ENCODE measurements around the gene CASP5. TPM values are rescaled to one million over a fixed set of nuclear protein-coding genes. Genes with fewer than 3 reads are reported as not detected.

CASP5 gene
- polyA plus RNA-seq, 2 donors = 0.11 TPM; not detected in 1

DNA sequence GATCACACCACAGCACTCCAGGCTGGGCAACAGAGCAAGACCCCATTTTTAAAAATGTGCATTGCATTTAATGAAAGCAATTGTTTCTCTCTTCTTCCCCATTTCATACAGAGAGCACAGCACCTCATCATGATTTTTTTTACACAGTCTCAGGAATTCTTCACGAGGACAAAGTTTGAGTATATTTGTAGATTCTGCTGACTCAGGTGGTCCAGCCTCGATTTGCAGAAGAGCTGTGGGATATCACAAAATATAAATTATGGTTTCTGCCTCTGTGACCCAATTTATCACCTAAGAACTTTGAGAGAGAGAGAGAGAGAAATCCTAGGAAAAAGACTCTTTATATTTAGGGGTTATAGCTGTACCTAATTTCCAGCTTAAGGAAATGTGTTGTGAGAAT is 19.8 kb downstream of the CASP5 start:
- Histone ChIP-seq H3K4me1 (ENCODE audit: control insufficient read depth in 2 of 2, insufficient read depth in 2 of 2, low read length in 1 of 2) (no peaks in the 10 kb centered on the region), H3K27me3 (ENCODE audit: control insufficient read depth in 1 of 2, insufficient read depth in 2 of 2, low read length in 2 of 2) (no peaks in the 10 kb centered on the region), H3K27ac (ENCODE audit: low read depth in 2 of 2, low read length in 1 of 2) (no peak overlapping the region), H3K4me3 (ENCODE audit: low read depth in 1 of 2, low read length in 2 of 2) (no peak overlapping the region), H3K9me3 (ENCODE audit: control insufficient read depth in 2 of 2, insufficient read depth in 1 of 2, low read depth in 1 of 2, low read length in 1 of 2) (no peaks in the 10 kb centered on the region), H3K36me3 (ENCODE audit: control insufficient read depth in 2 of 2, insufficient read depth in 2 of 2, low read length in 1 of 2) (no peaks in the 10 kb centered on the region)
- 77 to 86% methylated on average over 2 of the region's 2 CpGs for WGBS, 2 donors

DNA sequence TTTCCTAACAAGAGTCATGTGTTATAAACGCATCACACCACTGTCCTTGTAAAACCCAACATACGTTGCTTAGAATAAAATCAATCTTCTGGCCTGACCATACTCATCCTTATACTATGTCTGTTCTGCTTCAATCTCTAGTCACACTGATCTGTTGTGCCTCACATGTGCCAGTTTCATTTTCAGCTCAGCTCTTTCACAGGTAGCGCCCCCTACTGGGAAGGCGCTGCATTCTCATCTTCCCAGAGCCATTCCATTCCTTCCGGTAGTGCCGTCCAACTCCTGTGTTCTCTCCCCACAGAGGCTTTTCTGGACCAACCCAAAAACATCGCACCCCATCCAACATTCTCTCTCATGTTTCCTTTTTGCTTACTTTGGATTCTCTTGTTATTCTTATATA is 22.2 kb downstream of the CASP5 start:
- H3K4me1 ChIP-seq (ENCODE audit: control insufficient read depth in 2 of 2, insufficient read depth in 2 of 2, low read length in 1 of 2) = no peaks in the 10 kb centered on the region
- 80 to 83% methylated on average over 7 of the region's 7 CpGs for WGBS, 2 donors
- H3K27ac ChIP-seq (ENCODE audit: low read depth in 2 of 2, low read length in 1 of 2) = no peak overlapping the region
- no peaks in the 10 kb centered on the region for H3K27me3 ChIP-seq (ENCODE audit: control insufficient read depth in 1 of 2, insufficient read depth in 2 of 2, low read length in 2 of 2)
- no peak overlapping the region for H3K4me3 ChIP-seq (ENCODE audit: low read depth in 1 of 2, low read length in 2 of 2)
- H3K9me3 ChIP-seq (ENCODE audit: control insufficient read depth in 2 of 2, insufficient read depth in 1 of 2, low read depth in 1 of 2, low read length in 1 of 2) = no peaks in the 10 kb centered on the region
- H3K36me3 ChIP-seq (ENCODE audit: control insufficient read depth in 2 of 2, insufficient read depth in 2 of 2, low read length in 1 of 2) = no peaks in the 10 kb centered on the region

DNA sequence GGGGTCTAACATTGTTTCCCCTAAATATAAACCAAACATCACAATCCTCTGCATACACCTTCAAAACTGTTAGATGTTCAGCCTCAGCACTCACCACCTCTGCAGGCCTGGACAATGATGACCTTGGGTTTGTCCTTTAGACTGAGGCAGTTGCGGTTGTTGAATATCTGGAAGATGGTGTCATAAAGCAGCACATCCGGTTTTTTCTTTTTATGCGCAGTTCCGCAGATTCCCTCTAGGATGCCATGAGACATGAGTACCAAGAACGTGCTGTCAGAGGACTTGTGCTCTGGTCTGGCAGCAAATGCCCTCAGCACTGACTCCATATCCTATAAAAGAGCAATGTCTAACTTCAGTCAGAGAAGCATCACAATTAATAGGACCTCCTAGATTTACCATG is 22.8 kb downstream of the CASP5 start:
- Histone ChIP-seq H3K36me3 (ENCODE audit: control insufficient read depth in 2 of 2, insufficient read depth in 2 of 2, low read length in 1 of 2) (no peaks in the 10 kb centered on the region), H3K4me1 (ENCODE audit: control insufficient read depth in 2 of 2, insufficient read depth in 2 of 2, low read length in 1 of 2) (no peaks in the 10 kb centered on the region), H3K27ac (ENCODE audit: low read depth in 2 of 2, low read length in 1 of 2) (no peak overlapping the region), H3K27me3 (ENCODE audit: control insufficient read depth in 1 of 2, insufficient read depth in 2 of 2, low read length in 2 of 2) (no peaks in the 10 kb centered on the region), H3K4me3 (ENCODE audit: low read depth in 1 of 2, low read length in 2 of 2) (no peak overlapping the region), H3K9me3 (ENCODE audit: control insufficient read depth in 2 of 2, insufficient read depth in 1 of 2, low read depth in 1 of 2, low read length in 1 of 2) (no peaks in the 10 kb centered on the region)
- 87 to 92% methylated on average over 5 of the region's 5 CpGs for WGBS, 2 donors

DNA sequence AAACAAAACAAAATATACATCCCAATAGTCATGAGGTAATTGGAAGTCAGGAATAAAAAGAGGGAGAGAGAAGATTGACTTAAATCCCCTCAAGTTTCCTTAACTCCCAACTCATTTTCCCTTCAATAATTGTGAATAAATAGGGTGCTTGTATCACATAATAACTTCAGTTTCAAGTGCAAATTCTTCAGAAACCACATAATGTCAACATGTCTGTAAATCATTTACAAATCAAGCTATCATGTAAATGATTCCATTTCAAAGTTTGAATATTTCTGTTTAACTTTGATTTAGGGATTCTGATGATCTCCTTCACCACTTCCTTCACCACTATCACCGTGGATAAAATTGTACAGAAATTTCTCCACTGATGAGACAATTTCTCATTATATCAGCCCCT is 23.2 kb downstream of the CASP5 start:
- Histone ChIP-seq H3K4me3 (ENCODE audit: low read depth in 1 of 2, low read length in 2 of 2) (no peak overlapping the region), H3K9me3 (ENCODE audit: control insufficient read depth in 2 of 2, insufficient read depth in 1 of 2, low read depth in 1 of 2, low read length in 1 of 2) (no peaks in the 10 kb centered on the region), H3K27ac (ENCODE audit: low read depth in 2 of 2, low read length in 1 of 2) (no peak overlapping the region), H3K36me3 (ENCODE audit: control insufficient read depth in 2 of 2, insufficient read depth in 2 of 2, low read length in 1 of 2) (no peaks in the 10 kb centered on the region), H3K27me3 (ENCODE audit: control insufficient read depth in 1 of 2, insufficient read depth in 2 of 2, low read length in 2 of 2) (no peaks in the 10 kb centered on the region), H3K4me1 (ENCODE audit: control insufficient read depth in 2 of 2, insufficient read depth in 2 of 2, low read length in 1 of 2) (no peaks in the 10 kb centered on the region)
- WGBS, 2 donors = 67 to 78% methylated on average over 1 of the region's 1 CpG

DNA sequence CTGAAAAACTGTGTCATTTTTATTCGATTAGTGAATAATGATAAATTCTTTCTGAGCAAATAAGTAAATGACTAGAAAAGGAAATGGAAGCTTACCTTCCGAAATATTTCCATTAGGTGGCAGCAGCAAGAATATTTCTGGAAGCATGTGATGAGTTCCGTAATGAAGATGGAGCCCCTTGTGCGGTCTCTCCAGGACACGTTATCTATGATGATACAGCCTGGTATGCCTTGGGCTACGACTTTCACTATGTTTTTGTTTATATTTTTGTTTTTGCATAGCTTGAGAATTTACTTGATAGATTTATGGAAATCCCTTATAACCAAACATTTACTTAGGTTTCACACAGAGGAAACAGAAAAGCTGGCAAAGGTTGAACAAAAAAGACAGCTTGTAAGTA is 25.7 kb downstream of the CASP5 start:
- H3K4me1 ChIP-seq (ENCODE audit: control insufficient read depth in 2 of 2, insufficient read depth in 2 of 2, low read length in 1 of 2) = no peaks in the 10 kb centered on the region
- no peaks in the 10 kb centered on the region for H3K27me3 ChIP-seq (ENCODE audit: control insufficient read depth in 1 of 2, insufficient read depth in 2 of 2, low read length in 2 of 2)
- H3K27ac ChIP-seq (ENCODE audit: low read depth in 2 of 2, low read length in 1 of 2) = no peak overlapping the region
- WGBS, 2 donors = 74 to 82% methylated on average over 6 of the region's 6 CpGs
- no peaks in the 10 kb centered on the region for H3K36me3 ChIP-seq (ENCODE audit: control insufficient read depth in 2 of 2, insufficient read depth in 2 of 2, low read length in 1 of 2)
- no peak overlapping the region for H3K4me3 ChIP-seq (ENCODE audit: low read depth in 1 of 2, low read length in 2 of 2)
- no peaks in the 10 kb centered on the region for H3K9me3 ChIP-seq (ENCODE audit: control insufficient read depth in 2 of 2, insufficient read depth in 1 of 2, low read depth in 1 of 2, low read length in 1 of 2)

DNA sequence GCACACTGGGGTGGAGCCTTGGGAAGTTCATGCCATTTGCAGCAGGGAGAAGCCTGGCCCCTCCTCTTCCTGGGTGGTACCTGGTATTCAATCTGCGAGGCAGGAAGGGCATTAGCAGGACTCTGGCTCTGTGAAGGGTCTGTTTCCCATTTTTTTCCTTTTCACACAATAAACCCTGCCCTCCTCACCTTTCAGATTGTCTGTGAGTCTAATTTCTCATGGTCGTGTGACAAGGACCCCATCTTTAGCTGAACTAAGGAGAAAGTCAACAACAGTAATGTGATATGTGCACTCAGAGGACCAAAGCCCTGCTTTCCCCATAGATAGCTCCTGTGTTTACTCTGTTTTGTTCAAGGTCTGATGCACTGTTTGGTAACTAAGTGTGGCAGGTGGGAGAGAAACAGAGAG is 28.0 kb downstream of the CASP5 start:
- H3K27ac ChIP-seq (ENCODE audit: low read depth in 2 of 2, low read length in 1 of 2) = no peak overlapping the region
- WGBS, 2 donors = 69 to 71% methylated on average over 2 of the region's 2 CpGs
- no peaks in the 10 kb centered on the region for H3K27me3 ChIP-seq (ENCODE audit: control insufficient read depth in 1 of 2, insufficient read depth in 2 of 2, low read length in 2 of 2)
- no peaks in the 10 kb centered on the region for H3K36me3 ChIP-seq (ENCODE audit: control insufficient read depth in 2 of 2, insufficient read depth in 2 of 2, low read length in 1 of 2)
- no peak overlapping the region for H3K4me3 ChIP-seq (ENCODE audit: low read depth in 1 of 2, low read length in 2 of 2)
- no peaks in the 10 kb centered on the region for H3K9me3 ChIP-seq (ENCODE audit: control insufficient read depth in 2 of 2, insufficient read depth in 1 of 2, low read depth in 1 of 2, low read length in 1 of 2)
- no peaks in the 10 kb centered on the region for H3K4me1 ChIP-seq (ENCODE audit: control insufficient read depth in 2 of 2, insufficient read depth in 2 of 2, low read length in 1 of 2)

DNA sequence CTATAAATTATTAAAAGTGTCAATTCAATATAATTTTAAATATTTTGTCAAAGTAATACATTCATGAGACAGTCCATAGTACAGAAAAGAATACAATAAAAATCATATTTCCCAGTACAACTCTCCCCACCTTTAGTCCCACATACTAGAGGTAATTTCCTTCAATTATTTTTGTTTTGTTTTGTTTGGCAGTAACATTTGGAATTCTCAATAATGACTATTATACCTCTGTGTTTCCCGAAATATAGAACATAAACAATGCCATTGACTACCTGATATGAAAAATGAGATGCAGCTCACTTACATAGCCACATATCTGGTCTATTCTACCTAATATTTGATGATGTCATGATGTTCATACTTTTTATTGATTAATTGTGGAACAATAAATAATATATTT is 30.2 kb downstream of the CASP5 start:
- WGBS, 2 donors = 72 to 74% methylated on average over 1 of the region's 1 CpG
- H3K36me3 ChIP-seq (ENCODE audit: control insufficient read depth in 2 of 2, insufficient read depth in 2 of 2, low read length in 1 of 2) = no peaks in the 10 kb centered on the region
- H3K4me3 ChIP-seq (ENCODE audit: low read depth in 1 of 2, low read length in 2 of 2) = no peak overlapping the region
- no peaks in the 10 kb centered on the region for H3K27me3 ChIP-seq (ENCODE audit: control insufficient read depth in 1 of 2, insufficient read depth in 2 of 2, low read length in 2 of 2)
- no peak overlapping the region for H3K27ac ChIP-seq (ENCODE audit: low read depth in 2 of 2, low read length in 1 of 2)
- H3K9me3 ChIP-seq (ENCODE audit: control insufficient read depth in 2 of 2, insufficient read depth in 1 of 2, low read depth in 1 of 2, low read length in 1 of 2) = no peaks in the 10 kb centered on the region
- H3K4me1 ChIP-seq (ENCODE audit: control insufficient read depth in 2 of 2, insufficient read depth in 2 of 2, low read length in 1 of 2) = no peaks in the 10 kb centered on the region

DNA sequence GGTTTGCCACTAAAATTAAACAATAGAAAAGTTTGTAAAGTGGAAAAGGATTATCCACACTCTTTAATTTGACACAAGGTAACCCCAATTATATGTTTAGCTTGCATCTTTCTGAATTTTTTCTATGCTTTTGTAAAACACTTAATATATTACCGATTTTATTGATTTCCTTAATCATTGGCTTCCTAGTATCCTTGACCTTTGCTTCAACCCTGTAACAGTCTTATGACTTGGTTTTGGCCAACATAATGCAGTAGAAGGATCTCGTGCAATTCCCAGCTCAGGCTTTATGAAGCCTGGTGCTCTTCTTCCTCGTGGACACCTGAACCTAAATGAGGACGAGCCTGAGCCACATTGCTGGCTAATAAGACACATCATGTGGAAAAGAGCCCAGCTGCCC is 31.0 kb downstream of the CASP5 start:
- Histone ChIP-seq H3K4me3 (ENCODE audit: low read depth in 1 of 2, low read length in 2 of 2) (no peak overlapping the region), H3K27ac (ENCODE audit: low read depth in 2 of 2, low read length in 1 of 2) (no peak overlapping the region), H3K27me3 (ENCODE audit: control insufficient read depth in 1 of 2, insufficient read depth in 2 of 2, low read length in 2 of 2) (no peaks in the 10 kb centered on the region), H3K4me1 (ENCODE audit: control insufficient read depth in 2 of 2, insufficient read depth in 2 of 2, low read length in 1 of 2) (no peaks in the 10 kb centered on the region), H3K9me3 (ENCODE audit: control insufficient read depth in 2 of 2, insufficient read depth in 1 of 2, low read depth in 1 of 2, low read length in 1 of 2) (no peaks in the 10 kb centered on the region), H3K36me3 (ENCODE audit: control insufficient read depth in 2 of 2, insufficient read depth in 2 of 2, low read length in 1 of 2) (no peaks in the 10 kb centered on the region)
- 77 to 89% methylated on average over 4 of the region's 4 CpGs for WGBS, 2 donors

DNA sequence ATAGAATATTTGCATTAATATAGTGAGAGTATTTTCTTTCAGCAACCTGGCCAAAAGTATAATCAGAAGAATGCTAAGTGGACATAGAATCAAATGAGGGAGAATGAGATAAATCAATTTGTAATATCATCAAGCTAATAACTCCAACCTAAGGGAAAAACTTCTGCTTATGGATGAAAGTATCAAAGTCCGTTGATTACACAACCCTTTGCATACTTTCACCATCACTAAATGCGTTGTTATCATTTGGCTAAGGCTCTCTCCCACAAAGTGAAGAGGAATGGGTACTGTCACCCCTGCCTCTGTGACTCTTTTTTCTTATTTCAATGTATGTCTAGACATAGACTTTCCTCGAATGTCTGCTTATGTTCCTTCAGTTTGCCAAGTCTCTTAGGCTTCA is 38.2 kb downstream of the CASP5 start:
- no peaks in the 10 kb centered on the region for H3K4me1 ChIP-seq (ENCODE audit: control insufficient read depth in 2 of 2, insufficient read depth in 2 of 2, low read length in 1 of 2)
- no peak overlapping the region for H3K27ac ChIP-seq (ENCODE audit: low read depth in 2 of 2, low read length in 1 of 2)
- no peaks in the 10 kb centered on the region for H3K9me3 ChIP-seq (ENCODE audit: control insufficient read depth in 2 of 2, insufficient read depth in 1 of 2, low read depth in 1 of 2, low read length in 1 of 2)
- no peaks in the 10 kb centered on the region for H3K36me3 ChIP-seq (ENCODE audit: control insufficient read depth in 2 of 2, insufficient read depth in 2 of 2, low read length in 1 of 2)
- no peak overlapping the region for H3K4me3 ChIP-seq (ENCODE audit: low read depth in 1 of 2, low read length in 2 of 2)
- no peaks in the 10 kb centered on the region for H3K27me3 ChIP-seq (ENCODE audit: control insufficient read depth in 1 of 2, insufficient read depth in 2 of 2, low read length in 2 of 2)
- WGBS, 2 donors = 60 to 84% methylated on average over 3 of the region's 3 CpGs

DNA sequence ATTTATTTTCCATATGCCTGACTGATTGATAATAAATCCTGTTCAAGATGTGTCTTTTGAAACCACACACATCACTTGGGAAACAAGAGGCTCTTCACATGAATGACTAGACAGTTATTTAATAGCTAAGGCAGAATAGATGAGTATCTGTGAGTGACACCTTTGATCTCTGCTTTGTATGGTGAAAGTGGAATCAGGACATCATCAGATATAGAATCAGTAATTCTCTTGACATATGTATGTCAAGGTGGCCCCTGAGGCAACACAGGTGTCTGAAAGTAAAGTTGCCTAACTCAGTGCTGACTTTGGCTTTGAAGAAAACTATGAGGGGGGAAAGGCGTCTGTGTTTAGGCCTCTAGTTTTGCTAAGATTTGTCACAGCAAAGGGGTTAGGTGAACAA is 43.1 kb downstream of the CASP5 start:
- no peaks in the 10 kb centered on the region for H3K36me3 ChIP-seq (ENCODE audit: control insufficient read depth in 2 of 2, insufficient read depth in 2 of 2, low read length in 1 of 2)
- no peaks in the 10 kb centered on the region for H3K4me1 ChIP-seq (ENCODE audit: control insufficient read depth in 2 of 2, insufficient read depth in 2 of 2, low read length in 1 of 2)
- WGBS, 2 donors = 76 to 90% methylated on average over 1 of the region's 1 CpG
- H3K27me3 ChIP-seq (ENCODE audit: control insufficient read depth in 1 of 2, insufficient read depth in 2 of 2, low read length in 2 of 2) = no peaks in the 10 kb centered on the region
- H3K9me3 ChIP-seq (ENCODE audit: control insufficient read depth in 2 of 2, insufficient read depth in 1 of 2, low read depth in 1 of 2, low read length in 1 of 2) = no peaks in the 10 kb centered on the region
- no peak overlapping the region for H3K27ac ChIP-seq (ENCODE audit: low read depth in 2 of 2, low read length in 1 of 2)
- no peak overlapping the region for H3K4me3 ChIP-seq (ENCODE audit: low read depth in 1 of 2, low read length in 2 of 2)

All from esophagus (tissue), 2 donors.